Gastroesophageal sphincter (tissue), 4 donors: ENCODE measurements around the gene SEMA3C. TPM values are rescaled to one million over a fixed set of nuclear protein-coding genes. Genes with fewer than 3 reads are reported as not detected.
A peak's percentile ranks its signal among the peaks of the same experiment; 100 is the strongest.

Experiments used
- ATAC-seq: fragments of 150-250 bp; one replicate; pipeline ENCODE4 v1.9.1; 2016; ENCODE audit warnings: mild to moderate bottlenecking, moderate library complexity
- H3K27ac ChIP-seq, 4 donors: fragments of 200-600 bp; sonication (generic) in 3 of 4; 1 replicate in 3 of 4; 2 replicates in 1 of 4; pipeline ENCODE4 v1.5.1; 2016 to 2019
- H3K27me3 ChIP-seq: fragments of 200-600 bp; sonication (generic); one replicate; pipeline ENCODE4 v1.5.1; 2019
- H3K36me3 ChIP-seq, 2 donors: fragments of 200-600 bp; sonication (generic); one replicate each; pipeline ENCODE4 v1.5.1; 2019; ENCODE audit warnings: control low read depth in 1 of 2
- H3K4me1 ChIP-seq, 3 donors: fragments of 200-600 bp; sonication (generic); 1 replicate in 2 of 3; 2 replicates in 1 of 3; pipeline ENCODE4 v1.5.1; 2016 to 2019; ENCODE audit warnings: control low read depth in 2 of 3
- H3K4me3 ChIP-seq, 2 donors: fragments of 200-600 bp; sonication (generic); one replicate each; pipeline ENCODE4 v1.5.1; 2019; ENCODE audit warnings: mild to moderate bottlenecking in 1 of 2, moderate library complexity in 1 of 2
- H3K9me3 ChIP-seq, 3 donors: fragments of 200-600 bp; sonication (generic); one replicate each; pipeline ENCODE4 v1.5.1; 2017 to 2019; ENCODE audit warnings: control low read depth in 2 of 3
- EP300 ChIP-seq: sonication (generic); formaldehyde crosslinking; IDR thresholded peaks from one replicate; pipeline ENCODE4 v1.6.1; 2017; ENCODE audit warnings: antibody characterized with exemption, mild to moderate bottlenecking
- POLR2A ChIP-seq, 2 donors: fragments of 450-650 bp; IDR thresholded peaks; one replicate each; pipeline ENCODE4 v1.6.1; 2017; ENCODE audit warnings: antibody characterized with exemption in 2 of 2, mild to moderate bottlenecking in 2 of 2, moderate library complexity in 1 of 2
- POLR2AphosphoS5 ChIP-seq: sonication (generic); formaldehyde crosslinking; IDR thresholded peaks from one replicate; pipeline ENCODE4 v1.6.1; 2017; ENCODE audit warnings: antibody characterized with exemption
- WGBS, 2 donors: methylation state at CpG; one replicate each; pipeline ENCODE4 v1.1.5; 2018; ENCODE audit warnings: low coverage in 1 of 2; 5-methylcytosine and 5-hydroxymethylcytosine counted together
- total RNA-seq, 4 donors: library from RNA; depleted of rRNA; stranded (reverse); fragments of >200 nt; gene quantifications; one replicate each; pipeline ENCODE4 v1.1.0, GENCODE V29; 2016
- TF ChIP-seq, protein P1 (sequence below), 4 experiments: fragments of 200-600 bp in 2 of 4; fragments of 450-650 bp in 2 of 4; sonication (generic) in 1 of 4; IDR thresholded peaks; one replicate each; pipeline ENCODE4 v1.5.1; 2017 to 2019; ENCODE audit warnings: antibody characterized with exemption in 4 of 4, mild to moderate bottlenecking in 2 of 4, moderate library complexity in 2 of 4

The SEMA3C gene
- total RNA-seq, 4 donors from 2014 or later: 115 to 189 (median 160) TPM

DNA sequence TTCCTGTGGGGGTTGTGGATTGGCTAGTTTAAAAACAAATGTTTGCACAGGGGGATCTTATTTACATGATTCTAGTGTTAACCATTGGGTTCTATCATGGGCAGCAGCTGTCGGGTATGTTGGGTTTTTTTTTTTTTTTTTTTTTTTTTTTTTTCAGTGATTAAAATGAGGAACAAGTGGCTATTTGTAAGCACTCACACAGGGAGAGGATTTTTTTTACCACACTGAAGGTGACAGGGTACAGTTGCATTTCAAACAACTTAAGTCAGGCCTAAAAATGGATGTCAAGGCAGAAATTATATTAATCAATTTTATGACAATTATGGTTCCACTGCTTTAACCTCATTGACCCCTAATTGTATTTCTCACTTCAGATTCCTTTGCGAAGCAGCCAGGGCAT is 187.6 kb downstream of the SEMA3C start:
- Histone ChIP-seq H3K4me1 (peaks cover 0 to 15% (median 0%) of the 10 kb centered on the region in 3 donors), H3K27me3 (no peaks in the 10 kb centered on the region), H3K4me3 (no peak overlapping the region), H3K27ac (no peak overlapping the region), H3K36me3 (no peaks in the 10 kb centered on the region), H3K9me3 (no peaks in the 10 kb centered on the region)
- TF ChIP-seq POLR2A (IDR thresholded peaks at IDR 0.05): no peak
- TF ChIP-seq EP300: no peak
- TF ChIP-seq, protein P1, sequence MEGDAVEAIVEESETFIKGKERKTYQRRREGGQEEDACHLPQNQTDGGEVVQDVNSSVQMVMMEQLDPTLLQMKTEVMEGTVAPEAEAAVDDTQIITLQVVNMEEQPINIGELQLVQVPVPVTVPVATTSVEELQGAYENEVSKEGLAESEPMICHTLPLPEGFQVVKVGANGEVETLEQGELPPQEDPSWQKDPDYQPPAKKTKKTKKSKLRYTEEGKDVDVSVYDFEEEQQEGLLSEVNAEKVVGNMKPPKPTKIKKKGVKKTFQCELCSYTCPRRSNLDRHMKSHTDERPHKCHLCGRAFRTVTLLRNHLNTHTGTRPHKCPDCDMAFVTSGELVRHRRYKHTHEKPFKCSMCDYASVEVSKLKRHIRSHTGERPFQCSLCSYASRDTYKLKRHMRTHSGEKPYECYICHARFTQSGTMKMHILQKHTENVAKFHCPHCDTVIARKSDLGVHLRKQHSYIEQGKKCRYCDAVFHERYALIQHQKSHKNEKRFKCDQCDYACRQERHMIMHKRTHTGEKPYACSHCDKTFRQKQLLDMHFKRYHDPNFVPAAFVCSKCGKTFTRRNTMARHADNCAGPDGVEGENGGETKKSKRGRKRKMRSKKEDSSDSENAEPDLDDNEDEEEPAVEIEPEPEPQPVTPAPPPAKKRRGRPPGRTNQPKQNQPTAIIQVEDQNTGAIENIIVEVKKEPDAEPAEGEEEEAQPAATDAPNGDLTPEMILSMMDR (IDR thresholded peaks at IDR 0.05): no peak
- no peak for TF ChIP-seq POLR2AphosphoS5
- WGBS, 2 donors: 86 to 92% methylated on average over 2 of the region's 2 CpGs
- ATAC-seq: no peak

DNA sequence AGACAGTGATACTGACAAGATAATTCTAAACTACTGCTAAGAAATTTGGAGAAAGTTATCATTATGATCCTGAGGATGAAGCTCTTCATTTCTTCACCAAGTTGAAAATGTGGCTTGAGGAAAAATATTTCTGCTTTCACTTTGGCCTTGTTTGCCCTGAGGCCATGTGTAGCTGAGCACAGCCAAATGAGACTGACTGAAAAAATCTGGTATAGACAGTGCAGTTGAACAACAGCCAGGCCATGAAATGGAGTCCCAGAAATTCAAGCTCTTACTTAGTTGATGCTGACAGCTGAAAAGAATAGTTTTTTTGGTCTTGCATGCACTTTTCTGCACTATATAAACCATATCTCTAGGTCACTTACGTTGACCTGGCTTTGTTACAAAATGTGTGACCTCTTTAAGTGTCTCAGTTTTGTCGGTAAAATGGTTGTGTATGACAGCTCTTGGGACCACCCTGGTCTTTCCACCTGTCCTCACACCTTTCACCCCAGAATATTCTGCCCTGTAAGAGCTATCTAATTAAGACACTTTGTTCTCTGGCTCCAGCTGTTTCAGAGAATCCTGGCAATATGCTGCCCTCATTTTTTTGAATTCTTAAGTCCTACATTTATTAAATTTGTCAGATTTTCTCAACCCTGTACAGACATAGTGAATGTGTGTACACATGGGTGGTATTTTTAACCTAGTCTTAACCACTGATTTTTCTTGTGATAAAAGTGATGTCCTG is 189.1 kb downstream of the SEMA3C start:
- Histone ChIP-seq H3K9me3 (no peaks in the 10 kb centered on the region), H3K4me1 (peaks cover 0 to 21% (median 2%) of the 10 kb centered on the region in 3 donors), H3K36me3 (no peaks in the 10 kb centered on the region), H3K27me3 (no peaks in the 10 kb centered on the region), H3K4me3 (no peak overlapping the region), H3K27ac (peak overlapping the region; percentile 25 to 57 (median 46))
- TF ChIP-seq POLR2A (IDR thresholded peaks at IDR 0.05): no peak
- TF ChIP-seq EP300: no peak
- TF ChIP-seq, protein P1 (IDR thresholded peaks at IDR 0.05): no peak
- TF ChIP-seq POLR2AphosphoS5: no peak
- peak; percentile 65 for ATAC-seq
- WGBS, 2 donors: 58 to 60% methylated on average over 2 of the region's 2 CpGs

DNA sequence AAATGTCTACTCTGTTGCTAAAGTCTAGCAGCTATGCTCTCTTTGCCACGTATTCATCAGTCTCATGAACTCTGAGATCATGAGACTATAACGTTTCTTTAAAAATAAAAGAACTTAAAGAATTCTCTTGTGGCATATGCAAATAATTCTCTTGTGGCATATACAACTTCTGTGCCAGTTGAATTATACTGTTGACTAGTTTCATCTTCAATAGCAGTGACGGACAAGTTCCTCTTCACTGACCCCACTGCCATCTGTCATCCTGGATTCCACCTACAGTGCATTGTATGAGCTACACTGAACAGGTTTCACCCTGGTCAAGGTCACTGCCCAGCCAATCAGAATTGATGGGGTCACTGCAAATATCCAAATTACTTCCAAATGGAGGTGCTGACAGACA is 192.2 kb downstream of the SEMA3C start:
- Histone ChIP-seq H3K36me3 (no peaks in the 10 kb centered on the region), H3K9me3 (no peaks in the 10 kb centered on the region), H3K4me1 (peaks cover 7 to 52% (median 9%) of the 10 kb centered on the region in 3 donors), H3K27me3 (no peaks in the 10 kb centered on the region), H3K4me3 (no peak overlapping the region), H3K27ac (no peak overlapping the region)
- WGBS, 2 donors: 70 to 91% methylated on average over 2 to 3 of the region's 3 CpGs
- TF ChIP-seq POLR2AphosphoS5: no peak
- no peak for ATAC-seq

DNA sequence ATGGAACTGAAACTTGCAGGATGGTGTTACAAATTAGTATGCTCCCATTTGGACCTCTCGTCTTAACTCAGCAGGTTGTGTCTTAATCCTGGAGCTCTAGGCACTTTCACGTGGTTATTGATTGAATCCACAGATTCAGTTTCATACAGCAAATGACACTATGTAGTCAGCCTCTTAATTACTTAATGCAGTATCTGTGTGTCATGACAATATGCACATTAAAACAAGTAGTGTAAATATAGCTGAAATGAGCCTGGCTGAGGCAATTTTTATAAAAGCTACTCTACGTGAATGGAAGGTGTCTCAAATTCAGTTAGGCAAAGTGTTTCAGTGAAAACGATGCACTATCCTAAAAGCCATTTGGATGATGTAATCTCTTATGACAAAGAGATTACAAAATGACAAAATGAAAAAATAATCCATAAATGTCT is 193.7 kb downstream of the SEMA3C start:
- no peak for ATAC-seq
- H3K27ac ChIP-seq: peak overlapping the region in 2 of 4 donors; percentile 78 to 82
- no peaks in the 10 kb centered on the region for H3K27me3 ChIP-seq
- TF ChIP-seq POLR2AphosphoS5 (no peak), POLR2A (IDR thresholded peaks at IDR 0.05) (no peak), EP300 (no peak)
- TF ChIP-seq, protein P1 (IDR thresholded peaks at IDR 0.05): no peak
- WGBS, 2 donors: 48 to 69% methylated on average over 3 to 4 of the region's 4 CpGs
- peaks cover 7 to 56% (median 11%) of the 10 kb centered on the region in 3 donors for H3K4me1 ChIP-seq
- no peak overlapping the region for H3K4me3 ChIP-seq
- H3K9me3 ChIP-seq: no peaks in the 10 kb centered on the region
- H3K36me3 ChIP-seq: no peaks in the 10 kb centered on the region

DNA sequence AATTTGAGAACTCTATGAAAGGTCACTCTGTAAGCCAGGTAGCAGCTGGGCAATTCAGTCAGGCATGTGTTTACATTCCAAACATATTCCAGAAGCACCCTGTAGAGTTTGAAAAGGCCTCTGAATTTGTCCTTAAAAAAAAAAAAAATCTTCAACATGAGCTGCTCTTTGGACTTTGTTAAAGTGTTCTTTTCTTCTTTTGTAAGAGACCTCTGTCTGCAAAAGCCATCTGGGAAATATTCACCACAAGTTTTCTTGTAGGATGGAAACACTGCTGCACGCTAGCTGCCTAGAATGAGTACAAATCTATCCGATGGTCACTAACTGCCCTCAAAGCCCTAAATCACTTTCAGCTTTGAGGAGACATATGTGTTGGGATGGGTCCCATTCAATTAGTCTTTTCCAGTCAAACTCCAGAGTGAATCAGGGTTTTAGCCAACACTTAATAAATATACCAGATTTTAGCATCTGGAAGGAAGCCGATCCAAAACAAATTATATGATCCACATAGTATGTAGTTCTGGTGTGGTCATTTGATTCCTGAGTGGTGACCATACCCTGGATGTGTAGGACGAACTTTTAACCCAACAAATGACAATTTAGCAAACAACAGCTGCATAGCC is 194.5 kb downstream of the SEMA3C start:
- WGBS, 2 donors: 23 to 28% methylated on average over 3 to 4 of the region's 4 CpGs
- TF ChIP-seq POLR2A (IDR thresholded peaks at IDR 0.05) (no peak), POLR2AphosphoS5 (peak; percentile 49)
- Histone ChIP-seq H3K4me1 (peaks cover 7 to 48% (median 11%) of the 10 kb centered on the region in 3 donors), H3K9me3 (no peaks in the 10 kb centered on the region), H3K36me3 (no peaks in the 10 kb centered on the region), H3K4me3 (no peak overlapping the region), H3K27ac (peak overlapping the region; percentile 65 to 82 (median 74)), H3K27me3 (no peaks in the 10 kb centered on the region)
- ATAC-seq: no peak
